Activated B cell treated with CpG ODN at 0.5 μM for 24 hours (primary cell): ENCODE measurements around the gene NUDT22. TPM values are rescaled to one million over a fixed set of nuclear protein-coding genes. Genes with fewer than 3 reads are reported as not detected.
"Not testable (repeated sequence)": the region's sequence is repeated elsewhere in the genome, so short reads cannot be mapped to it uniquely, and the experiment has no call there.

Source experiments
- ATAC-seq: fragments of 200-7000 bp; cut with Tn5 transposase; one replicate; pipeline ENCODE4 v1.10.0; 2021; ENCODE audit warnings: low read depth, mild to moderate bottlenecking, moderate library complexity
- CTCF ChIA-PET: fragments of 350-600 bp; sonication (Branson Sonifier 250); formaldehyde crosslinking; loops from one replicate; lab custom pipeline; 2021; ENCODE audit warnings: antibody characterized with exemption; lab: Charles Lee
- POLR2A ChIA-PET: fragments of 350-600 bp; sonication (Branson Sonifier 250); formaldehyde crosslinking; loops from one replicate; lab custom pipeline; 2021; ENCODE audit warnings: antibody characterized with exemption; lab: Charles Lee
- DNase-seq: peaks from one replicate; pipeline ENCODE4 v3.0.0; 2022
- H3K27ac Mint-ChIP-seq: one replicate; pipeline ENCODE4 v1.8.0; 2020; ENCODE audit warnings: mixed read lengths
- H3K27me3 Mint-ChIP-seq: one replicate; pipeline ENCODE4 v1.8.0; 2021; ENCODE audit warnings: mixed read lengths
- H3K36me3 Mint-ChIP-seq: one replicate; pipeline ENCODE4 v1.8.0; 2021; ENCODE audit warnings: low read depth, mixed read lengths
- H3K4me1 Mint-ChIP-seq: one replicate; pipeline ENCODE4 v1.8.0; 2021; ENCODE audit warnings: mixed read lengths
- H3K4me3 Mint-ChIP-seq: one replicate; pipeline ENCODE4 v1.8.0; 2020; ENCODE audit warnings: mild to moderate bottlenecking, mixed read lengths
- H3K9me3 Mint-ChIP-seq: one replicate; pipeline ENCODE4 v1.8.0; 2020; ENCODE audit warnings: mixed read lengths
- intact Hi-C: fragments of 100-400 bp; cut with micrococcal nuclease; formaldehyde crosslinking; loops from one replicate; pipeline ENCODE4 v1.15.1; 2024
- total RNA-seq: library from RNA; stranded (reverse); gene quantifications from 2 replicates; pipeline ENCODE4 v1.2.3, GENCODE V29; 2022
- TF ChIP-seq, protein P1 (sequence below): fragments of 200-600 bp; IDR thresholded peaks from one replicate; pipeline ENCODE4 v1.8.0; 2022; ENCODE audit warnings: antibody characterized with exemption, mild to moderate bottlenecking

The NUDT22 gene
- total RNA-seq, 1 donor from 2014 or later = 95.3 TPM

DNA sequence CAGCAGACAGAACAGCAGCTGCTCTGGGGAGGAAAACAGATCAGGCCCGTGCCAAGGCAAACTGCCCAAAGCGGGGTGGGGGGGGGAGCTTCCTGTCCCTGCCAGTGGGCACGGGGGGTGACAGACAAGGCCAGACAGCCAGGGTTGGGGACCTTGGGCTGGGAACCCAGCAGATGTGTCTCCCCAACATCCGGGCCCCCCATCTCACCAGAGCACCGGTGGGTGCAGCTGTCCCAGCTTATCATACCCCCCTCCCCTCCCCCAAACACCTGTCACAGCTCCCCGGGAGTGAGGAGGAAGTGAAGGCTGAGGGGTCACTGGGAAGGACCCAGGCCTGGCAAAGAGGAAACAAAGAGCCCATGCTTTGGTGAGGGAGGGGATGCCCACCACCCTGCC is 19.3 kb downstream of the NUDT22 start:
- ATAC-seq = no peak
- no peak for DNase-seq
- peaks cover 26% of the 10 kb centered on the region for H3K36me3 Mint-ChIP-seq
- no peaks in the 10 kb centered on the region for H3K27me3 Mint-ChIP-seq
- intact Hi-C loops = loop anchor here (1.0 to 10.0 kb wide), 2 partner anchors 97 to 529 kb away; partner anchors contain the start of gene SF1
- TF ChIP-seq, protein P1, sequence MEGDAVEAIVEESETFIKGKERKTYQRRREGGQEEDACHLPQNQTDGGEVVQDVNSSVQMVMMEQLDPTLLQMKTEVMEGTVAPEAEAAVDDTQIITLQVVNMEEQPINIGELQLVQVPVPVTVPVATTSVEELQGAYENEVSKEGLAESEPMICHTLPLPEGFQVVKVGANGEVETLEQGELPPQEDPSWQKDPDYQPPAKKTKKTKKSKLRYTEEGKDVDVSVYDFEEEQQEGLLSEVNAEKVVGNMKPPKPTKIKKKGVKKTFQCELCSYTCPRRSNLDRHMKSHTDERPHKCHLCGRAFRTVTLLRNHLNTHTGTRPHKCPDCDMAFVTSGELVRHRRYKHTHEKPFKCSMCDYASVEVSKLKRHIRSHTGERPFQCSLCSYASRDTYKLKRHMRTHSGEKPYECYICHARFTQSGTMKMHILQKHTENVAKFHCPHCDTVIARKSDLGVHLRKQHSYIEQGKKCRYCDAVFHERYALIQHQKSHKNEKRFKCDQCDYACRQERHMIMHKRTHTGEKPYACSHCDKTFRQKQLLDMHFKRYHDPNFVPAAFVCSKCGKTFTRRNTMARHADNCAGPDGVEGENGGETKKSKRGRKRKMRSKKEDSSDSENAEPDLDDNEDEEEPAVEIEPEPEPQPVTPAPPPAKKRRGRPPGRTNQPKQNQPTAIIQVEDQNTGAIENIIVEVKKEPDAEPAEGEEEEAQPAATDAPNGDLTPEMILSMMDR = no peak
- H3K4me3 Mint-ChIP-seq = peak overlapping the region; percentile 90
- H3K9me3 Mint-ChIP-seq = no peaks in the 10 kb centered on the region
- ChIA-PET CTCF (interaction anchor here (0.8 to 6.2 kb wide), 4 partner anchors 39 to 73 kb away, joined by 3 to 37 read pairs (median 4); partner anchors contain the start of genes FERMT3 and PRDX5), POLR2A (interaction anchor here (0.5 to 8.7 kb wide), 23 partner anchors 10 to 1856 kb away, joined by 3 to 127 read pairs (median 5); partner anchors contain the start of genes BAD, ESRRA, FERMT3 and NUDT22)
- H3K27ac Mint-ChIP-seq = peak overlapping the region; percentile 87
- peaks cover 43% of the 10 kb centered on the region for H3K4me1 Mint-ChIP-seq

DNA sequence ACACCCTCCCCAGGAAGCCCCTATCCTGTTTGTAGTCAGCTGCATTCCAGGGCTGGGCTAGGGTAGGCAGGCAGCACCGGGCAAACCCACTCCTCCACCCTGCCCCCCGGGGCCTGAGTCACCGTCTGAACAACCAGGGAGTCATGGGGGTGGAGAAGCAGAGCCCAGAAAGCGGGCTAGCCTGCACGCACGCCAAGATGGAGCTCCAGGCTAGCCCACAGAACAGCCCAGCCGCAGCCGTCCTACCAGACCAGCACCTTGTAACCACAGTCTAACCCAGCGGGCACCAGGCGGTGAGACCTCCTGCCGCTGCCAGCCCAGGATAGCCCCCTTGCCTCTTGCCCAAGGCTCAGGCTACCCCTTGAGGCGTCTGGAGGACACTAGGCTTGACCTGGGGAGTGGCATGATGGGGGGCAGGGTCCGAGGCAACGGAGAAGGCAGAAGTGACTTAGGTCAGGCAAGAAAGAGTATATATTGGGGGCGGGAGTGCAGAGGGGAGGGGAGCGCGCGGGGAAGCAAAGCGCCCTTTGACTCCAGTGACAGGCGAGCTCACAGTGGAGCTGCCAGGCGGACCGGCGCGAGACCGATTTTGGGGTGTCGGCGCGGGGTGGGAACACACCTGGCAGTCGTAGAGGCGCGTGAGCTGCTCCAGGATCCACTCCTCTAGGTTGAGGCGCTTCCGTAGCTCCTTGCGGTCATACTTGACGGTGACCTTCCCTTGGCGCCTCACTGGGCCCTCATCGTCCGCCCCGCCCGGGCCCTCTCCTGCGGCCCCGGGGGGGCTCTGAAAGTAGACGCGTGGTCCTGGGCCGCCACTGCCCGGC is 19.9 kb downstream of the NUDT22 start:
- Mint-ChIP-seq H3K27me3 (no peaks in the 10 kb centered on the region), H3K4me1 (peaks cover 40% of the 10 kb centered on the region), H3K27ac (peak overlapping the region; percentile 87), H3K4me3 (peak overlapping the region; percentile 90), H3K36me3 (peaks cover 22% of the 10 kb centered on the region), H3K9me3 (no peaks in the 10 kb centered on the region)
- ATAC-seq (peak; percentile 3), DNase-seq (peak; percentile 50)
- POLR2A ChIA-PET = interaction anchor here (0.6 to 8.7 kb wide), 23 partner anchors 11 to 1855 kb away, joined by 3 to 127 read pairs (median 4); partner anchors contain the start of genes BAD, DNAJC4, ESRRA and FERMT3
- intact Hi-C loops = loop anchor here (1.0 to 10.0 kb wide), 5 partner anchors 16 to 529 kb away; partner anchors contain the start of genes DNAJC4, ESRRA and SF1
- TF ChIP-seq, protein P1 = no peak
- CTCF ChIA-PET = interaction anchor here (0.8 to 6.2 kb wide), 6 partner anchors 13 to 109 kb away, joined by 3 to 37 read pairs (median 4); partner anchors contain the start of genes FERMT3 and PRDX5

DNA sequence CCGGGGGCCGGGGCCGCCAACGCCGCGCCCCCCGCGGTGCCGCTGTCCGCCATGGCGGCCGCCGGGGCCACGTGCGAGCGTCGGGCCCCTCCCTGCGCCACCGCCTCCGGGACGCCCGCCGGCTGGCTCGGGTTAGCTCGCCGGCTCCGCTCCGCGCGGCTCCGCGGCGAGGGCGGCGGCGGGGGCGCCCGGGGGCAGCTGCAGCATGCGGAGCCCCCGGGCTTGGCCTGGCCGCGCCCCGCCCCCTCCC is 20.5 kb downstream of the NUDT22 start:
- Mint-ChIP-seq H3K36me3 (peaks cover 22% of the 10 kb centered on the region), H3K4me3 (peak overlapping the region; percentile 85), H3K27ac (peak overlapping the region; percentile 79), H3K4me1 (peaks cover 39% of the 10 kb centered on the region)
- intact Hi-C loops = loop anchor here (1.0 to 10.0 kb wide), 4 partner anchors 16 to 528 kb away; partner anchors contain the start of genes DNAJC4, ESRRA and SF1
- CTCF ChIA-PET = interaction anchor here (1.1 to 6.2 kb wide), 3 partner anchors 14 to 109 kb away, joined by 3 to 37 read pairs (median 6); partner anchors contain the start of gene FERMT3
- ATAC-seq = peak; percentile 7
- H3K9me3 Mint-ChIP-seq, H3K27me3 Mint-ChIP-seq, DNase-seq: not testable (repeated sequence)
- POLR2A ChIA-PET = interaction anchor here (0.9 to 8.7 kb wide), 11 partner anchors 16 to 89 kb away, joined by 3 to 127 read pairs (median 9); partner anchors contain the start of genes BAD, DNAJC4, ESRRA and FERMT3

DNA sequence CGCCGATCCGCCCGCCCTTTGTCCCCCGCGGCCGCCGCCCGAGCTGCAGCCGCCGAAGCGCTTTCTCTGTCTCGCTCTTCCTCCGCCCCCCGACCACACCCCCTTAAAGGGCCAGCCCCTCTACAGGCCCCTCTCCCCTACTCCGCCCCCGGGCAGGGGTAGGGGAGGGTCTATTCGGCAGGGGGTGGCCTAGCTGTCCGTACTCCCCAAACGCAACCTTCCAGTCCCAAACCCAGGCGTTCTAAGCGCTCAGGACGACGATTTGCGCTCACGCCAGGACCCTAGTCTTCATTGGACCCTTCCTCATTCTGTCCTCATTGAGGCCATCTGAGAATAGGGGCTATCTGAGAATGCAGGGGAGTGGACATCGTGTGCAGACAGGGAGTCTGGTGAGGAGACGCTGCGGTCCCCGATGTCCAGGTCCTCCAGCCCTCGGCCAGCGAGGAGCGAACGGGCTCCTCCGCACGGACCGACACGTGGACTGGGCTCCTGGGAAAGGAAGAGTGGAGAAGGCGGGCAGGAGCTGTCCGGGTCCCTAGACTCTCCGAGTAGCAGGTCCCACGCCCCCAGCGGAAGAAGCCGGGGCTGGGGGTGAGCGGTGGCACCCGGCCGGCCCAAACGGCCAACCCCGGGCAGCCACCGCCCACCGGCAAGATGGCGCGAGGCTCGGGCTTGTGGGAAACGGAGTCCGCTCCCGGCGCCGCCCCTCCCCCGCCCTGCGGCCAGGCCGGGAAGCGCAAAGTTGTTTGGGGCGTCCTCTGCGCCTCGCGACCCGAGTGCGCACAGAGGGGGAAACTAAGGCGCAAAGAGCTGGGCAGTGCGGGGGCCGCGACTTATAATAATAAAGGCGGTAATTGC is 21.0 kb downstream of the NUDT22 start, which contains the start of gene PPP1R14B:
Gene PPP1R14B (minus strand): TSS at position 73 of the 858 bp plus-strand sequence. CDS start 270 bp downstream, outside the sequence.
- peak; percentile 63 for ATAC-seq
- ChIA-PET POLR2A (interaction anchor here (0.6 to 8.7 kb wide), 11 partner anchors 17 to 88 kb away, joined by 3 to 127 read pairs (median 4); partner anchors contain the start of genes BAD, DNAJC4, ESRRA and FERMT3), CTCF (interaction anchor here (1.1 to 6.2 kb wide), 3 partner anchors 14 to 108 kb away, joined by 3 to 37 read pairs (median 6); partner anchors contain the start of gene FERMT3)
- Mint-ChIP-seq H3K4me1 (peaks cover 43% of the 10 kb centered on the region), H3K9me3 (no peaks in the 10 kb centered on the region), H3K27ac (peak within 1 kb of the TSS; percentile 87), H3K4me3 (peak within 1 kb of the TSS; percentile 90), H3K36me3 (peaks cover 22% of the 10 kb centered on the region), H3K27me3 (no peaks in the 10 kb centered on the region)
- peak; percentile 78 for DNase-seq
- TF ChIP-seq, protein P1 = no peak
- intact Hi-C loops = loop anchor here (1.0 to 10.0 kb wide), 4 partner anchors 17 to 528 kb away; partner anchors contain the start of genes DNAJC4, ESRRA and SF1
